CD4-positive, alpha-beta T cell (primary cell): ENCODE data around the gene TEK. TPM values are rescaled to one million over a fixed set of nuclear protein-coding genes. Genes with fewer than 3 reads are reported as not detected.

Experiments
- ATAC-seq: fragments of 200-7000 bp; cut with Tn5 transposase; one replicate; pipeline ENCODE4 v1.10.0; 2022; ENCODE audit warnings: mild to moderate bottlenecking; ENCODE audit not compliant: poor library complexity
- CTCF ChIA-PET: fragments of 350-600 bp; sonication (Branson Sonifier 250); formaldehyde crosslinking; loops from one replicate; lab custom pipeline; 2021; ENCODE audit warnings: antibody characterized with exemption, inconsistent platforms; lab: Charles Lee
- POLR2A ChIA-PET: fragments of 350-600 bp; sonication (Branson Sonifier 250); formaldehyde crosslinking; loops from one replicate; lab custom pipeline; 2021; ENCODE audit warnings: antibody characterized with exemption, inconsistent platforms; lab: Charles Lee
- DNase-seq, 14 experiments: peaks; one replicate each; pipeline ENCODE4 v3.0.0-alpha.2; 2013 to 2020; ENCODE audit warnings: mixed read lengths in 2 of 14
- H3K27ac ChIP-seq, 2 donors: one replicate each; pipeline versions ENCODE4 v1.5.1 to v1.7.0; 2013; ENCODE audit warnings: low read length in 2 of 2, low read depth in 1 of 2, mild to moderate bottlenecking in 1 of 2
- H3K27me3 ChIP-seq, 2 experiments: 1 replicate in 1 of 2; 2 replicates in 1 of 2; pipeline versions ENCODE4 v1.6.1 to v1.7.0; 2013; ENCODE audit warnings: low read length in 2 of 2, control low read depth in 1 of 2, mild to moderate bottlenecking in 1 of 2, moderate library complexity in 1 of 2; ENCODE audit not compliant: insufficient read depth in 2 of 2, control insufficient read depth in 1 of 2
- H3K36me3 ChIP-seq: one replicate; pipeline ENCODE4 v1.6.1; 2013; ENCODE audit warnings: low read length, control low read depth; ENCODE audit not compliant: insufficient read depth
- H3K4me1 ChIP-seq: one replicate; pipeline ENCODE4 v1.6.1; 2013; ENCODE audit warnings: low read length, control low read depth; ENCODE audit not compliant: insufficient read depth
- H3K4me3 ChIP-seq: one replicate; pipeline ENCODE4 v1.5.1; 2013; ENCODE audit warnings: mild to moderate bottlenecking, low read length, moderate library complexity
- H3K9me3 ChIP-seq, 2 experiments: 1 replicate in 1 of 2; 2 replicates in 1 of 2; pipeline versions ENCODE4 v1.6.1 to v1.7.0; 2013; ENCODE audit warnings: low read length in 2 of 2, mild to moderate bottlenecking in 2 of 2, control low read depth in 1 of 2, moderate library complexity in 1 of 2; ENCODE audit not compliant: control insufficient read depth in 1 of 2, insufficient read depth in 1 of 2
- H3K27ac Mint-ChIP-seq: one replicate; pipeline ENCODE4 v1.8.0; 2020; ENCODE audit warnings: mixed read lengths
- H3K27me3 Mint-ChIP-seq: one replicate; pipeline ENCODE4 v1.8.0; 2021; ENCODE audit warnings: mixed read lengths
- H3K36me3 Mint-ChIP-seq: one replicate; pipeline ENCODE4 v1.8.0; 2021; ENCODE audit warnings: low read depth, mixed read lengths
- H3K4me1 Mint-ChIP-seq: one replicate; pipeline ENCODE4 v1.8.0; 2021; ENCODE audit warnings: low read depth, mixed read lengths
- H3K4me3 Mint-ChIP-seq: one replicate; pipeline ENCODE4 v1.8.0; 2020; ENCODE audit warnings: mild to moderate bottlenecking, mixed read lengths
- H3K9me3 Mint-ChIP-seq: one replicate; pipeline ENCODE4 v1.8.0; 2020; ENCODE audit warnings: mixed read lengths
- CTCF ChIP-seq: fragments of 200-600 bp; IDR thresholded peaks from one replicate; pipeline ENCODE4 v1.8.0; 2022; ENCODE audit warnings: antibody characterized with exemption, mild to moderate bottlenecking
- intact Hi-C, 2 experiments: fragments of 100-400 bp; cut with DNase I in 1 of 2; cut with micrococcal nuclease in 1 of 2; formaldehyde crosslinking; loops; one replicate each; pipeline versions ENCODE4 v1.15.1 to v1.9.0; 2023 to 2025; cut with DNase I, micrococcal nuclease
- total RNA-seq, 174 experiments: library from RNA in 2 of 174; stranded (reverse) in 2 of 174; gene quantifications; one replicate each; pipeline ENCODE4 v1.2.3 and lab custom pipeline; 2021 to 2026

Gene TEK
- total RNA-seq, 2 experiments from 2014 or later: not detected

GRCh38 chr9:27247756-27248155 lies 138.7 kb downstream of the TEK start:
- CTCF ChIA-PET: no interaction called here
- H3K27me3 Mint-ChIP-seq: peaks cover 20% of the 10 kb centered on the region
- DNase-seq (no peak), ATAC-seq (no peak)
- H3K36me3 ChIP-seq: no peaks in the 10 kb centered on the region
- peaks cover 3% of the 10 kb centered on the region for H3K9me3 Mint-ChIP-seq
- H3K4me3 Mint-ChIP-seq: no peak overlapping the region
- H3K27ac ChIP-seq: no peak overlapping the region
- H3K9me3 ChIP-seq: peaks cover 0 to 6% of the 10 kb centered on the region in 2 experiments
- no peak overlapping the region for H3K4me3 ChIP-seq
- POLR2A ChIA-PET: no interaction called here
- H3K36me3 Mint-ChIP-seq: no peaks in the 10 kb centered on the region
- no peaks in the 10 kb centered on the region for H3K4me1 ChIP-seq
- no peaks in the 10 kb centered on the region for H3K4me1 Mint-ChIP-seq
- no peak overlapping the region for H3K27ac Mint-ChIP-seq
- no peak for TF ChIP-seq CTCF
- intact Hi-C loops: no loop called here
- no peaks in the 10 kb centered on the region for H3K27me3 ChIP-seq

- H3K4me1 Mint-ChIP-seq: no peaks in the 10 kb centered on the region
- H3K36me3 ChIP-seq: no peaks in the 10 kb centered on the region
Measured at GRCh38 chr9:27248702-27249101, 139.7 kb downstream of the TEK start.

GRCh38 chr9:27258662-27259061 lies 149.6 kb downstream of the TEK start:
- intact Hi-C loops: no loop called here
- CTCF ChIA-PET: no interaction called here
- Mint-ChIP-seq H3K27ac (no peak overlapping the region), H3K27me3 (no peaks in the 10 kb centered on the region), H3K9me3 (no peaks in the 10 kb centered on the region), H3K4me1 (no peaks in the 10 kb centered on the region), H3K36me3 (no peaks in the 10 kb centered on the region), H3K4me3 (no peak overlapping the region)
- DNase-seq (no peak), ATAC-seq (no peak)
- POLR2A ChIA-PET: no interaction called here
- Histone ChIP-seq H3K27me3 (no peaks in the 10 kb centered on the region), H3K9me3 (no peaks in the 10 kb centered on the region), H3K36me3 (no peaks in the 10 kb centered on the region), H3K4me1 (no peaks in the 10 kb centered on the region), H3K4me3 (no peak overlapping the region), H3K27ac (no peak overlapping the region)
- no peak for TF ChIP-seq CTCF

More at GRCh38 chr9:27248702-27249101, 139.7 kb downstream of the TEK start:
- peaks cover 3% of the 10 kb centered on the region for H3K9me3 Mint-ChIP-seq
- no peaks in the 10 kb centered on the region for H3K36me3 Mint-ChIP-seq
- DNase-seq (no peak), ATAC-seq (no peak)
- Histone ChIP-seq H3K4me3 (no peak overlapping the region), H3K27me3 (no peaks in the 10 kb centered on the region), H3K27ac (no peak overlapping the region), H3K4me1 (no peaks in the 10 kb centered on the region), H3K9me3 (peaks cover 0 to 6% of the 10 kb centered on the region in 2 experiments)
- no peak overlapping the region for H3K4me3 Mint-ChIP-seq
- ChIA-PET POLR2A (no interaction called here), CTCF (no interaction called here)
- intact Hi-C loops: no loop called here
- H3K27me3 Mint-ChIP-seq: peaks cover 20% of the 10 kb centered on the region
- no peak for TF ChIP-seq CTCF
- no peak overlapping the region for H3K27ac Mint-ChIP-seq
